ENCODE measurements around the gene HSPB2.

DNA sequence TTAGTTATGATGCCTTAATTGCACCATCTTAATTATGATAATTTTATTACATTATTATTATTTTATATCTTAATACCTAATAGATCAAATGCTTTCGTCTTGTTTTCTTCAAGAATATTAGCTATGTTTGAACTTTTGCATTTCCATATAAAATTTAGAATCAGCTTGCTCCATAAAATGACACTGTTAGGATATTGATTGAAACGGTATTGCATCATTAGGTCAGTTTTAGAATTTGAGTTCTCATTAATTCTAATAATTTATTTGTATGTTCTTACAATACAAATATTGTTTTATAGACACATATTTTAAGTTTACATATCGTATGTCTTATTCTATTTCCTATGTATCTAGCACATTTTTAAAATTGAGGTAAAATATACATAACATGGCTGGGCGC, 26.5 kb upstream of the HSPB2 start:
- TF ChIP-seq POLR2AphosphoS5 (IDR thresholded peaks at IDR 0.05) (no peak), POLR2A (IDR thresholded peaks at IDR 0.05) (no peak)
